VCaP (cell line): ENCODE data around the gene THADA.

ENCODE experiments used
- H3K27ac ChIP-seq: fragments of 450-650 bp; 2 replicates; pipeline ENCODE4 v1.5.1; 2017
- TF ChIP-seq, protein P1 (sequence below): fragments of 450-650 bp; conservative IDR thresholded peaks from 2 replicates; pipeline ENCODE4 v1.5.1; 2017; ENCODE audit warnings: mild to moderate bottlenecking, moderate library complexity

THADA gene

DNA sequence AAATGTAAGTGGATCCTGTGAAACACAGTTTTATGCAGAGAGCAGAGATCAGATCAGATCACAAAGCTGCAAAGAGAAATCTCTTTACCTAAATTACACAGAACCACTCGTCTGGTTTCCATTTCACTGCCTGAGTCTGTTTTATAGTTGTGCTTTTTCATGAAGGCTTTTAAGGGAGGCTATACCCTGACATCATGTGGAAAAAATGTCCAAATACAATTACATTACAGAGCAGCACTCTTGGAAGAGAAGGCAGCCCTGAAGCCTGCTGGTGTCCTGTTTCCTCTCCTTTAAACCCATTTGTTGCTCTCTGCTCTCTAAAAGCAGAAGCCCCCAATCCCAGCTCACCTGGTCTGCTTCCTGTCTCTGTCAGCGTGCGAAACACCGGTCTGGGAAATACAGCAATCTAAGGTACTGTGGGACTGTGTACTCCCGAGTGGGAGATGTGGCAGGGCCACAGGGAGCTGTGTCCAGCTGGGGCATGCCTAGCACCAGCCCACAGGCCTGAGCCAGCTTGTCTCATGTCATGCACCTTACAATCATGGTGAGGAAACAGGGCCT lies 344.6 kb downstream of the THADA start:
- TF ChIP-seq, protein P1, sequence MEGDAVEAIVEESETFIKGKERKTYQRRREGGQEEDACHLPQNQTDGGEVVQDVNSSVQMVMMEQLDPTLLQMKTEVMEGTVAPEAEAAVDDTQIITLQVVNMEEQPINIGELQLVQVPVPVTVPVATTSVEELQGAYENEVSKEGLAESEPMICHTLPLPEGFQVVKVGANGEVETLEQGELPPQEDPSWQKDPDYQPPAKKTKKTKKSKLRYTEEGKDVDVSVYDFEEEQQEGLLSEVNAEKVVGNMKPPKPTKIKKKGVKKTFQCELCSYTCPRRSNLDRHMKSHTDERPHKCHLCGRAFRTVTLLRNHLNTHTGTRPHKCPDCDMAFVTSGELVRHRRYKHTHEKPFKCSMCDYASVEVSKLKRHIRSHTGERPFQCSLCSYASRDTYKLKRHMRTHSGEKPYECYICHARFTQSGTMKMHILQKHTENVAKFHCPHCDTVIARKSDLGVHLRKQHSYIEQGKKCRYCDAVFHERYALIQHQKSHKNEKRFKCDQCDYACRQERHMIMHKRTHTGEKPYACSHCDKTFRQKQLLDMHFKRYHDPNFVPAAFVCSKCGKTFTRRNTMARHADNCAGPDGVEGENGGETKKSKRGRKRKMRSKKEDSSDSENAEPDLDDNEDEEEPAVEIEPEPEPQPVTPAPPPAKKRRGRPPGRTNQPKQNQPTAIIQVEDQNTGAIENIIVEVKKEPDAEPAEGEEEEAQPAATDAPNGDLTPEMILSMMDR: no peak
- no peak overlapping the region for H3K27ac ChIP-seq

DNA sequence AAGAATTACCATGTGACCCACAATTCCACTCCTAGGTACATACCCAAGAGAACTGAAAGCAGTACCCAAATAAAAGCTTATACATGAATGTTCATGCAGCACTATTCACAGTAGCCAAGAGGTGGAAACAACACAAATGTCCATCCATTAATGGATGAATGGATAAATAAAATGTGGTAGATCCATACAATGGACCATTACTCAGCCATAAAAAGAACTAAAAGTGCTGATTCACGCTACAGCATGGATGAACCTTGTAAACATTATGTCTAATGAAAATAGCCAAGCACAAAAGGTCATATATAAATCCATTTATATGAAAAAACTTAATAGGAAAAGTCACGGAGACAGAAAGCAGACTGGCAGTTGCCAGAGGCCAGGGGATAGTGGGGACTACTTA lies 345.8 kb downstream of the THADA start:
- no peak overlapping the region for H3K27ac ChIP-seq
- TF ChIP-seq, protein P1: no peak

DNA sequence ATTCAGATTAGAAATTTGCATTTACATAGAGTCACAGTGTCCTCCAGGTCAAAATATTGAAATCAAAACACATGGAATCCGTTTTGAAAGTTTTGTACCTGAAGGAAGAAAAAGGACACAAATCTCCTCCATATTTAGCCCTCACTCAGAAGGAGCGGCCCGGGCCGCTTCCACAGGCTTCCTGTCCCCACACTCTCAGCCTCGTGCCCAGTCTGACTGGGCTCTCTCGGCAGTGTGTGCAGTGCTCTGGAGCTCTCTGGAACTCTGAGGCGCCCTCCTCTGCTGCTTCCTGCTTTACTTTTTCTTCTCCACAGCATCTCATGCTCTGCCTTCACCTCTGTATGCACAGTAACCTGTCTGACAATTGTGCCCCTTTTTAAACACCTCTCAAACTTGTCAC lies 347.2 kb downstream of the THADA start:
- TF ChIP-seq, protein P1: no peak
- no peak overlapping the region for H3K27ac ChIP-seq

DNA sequence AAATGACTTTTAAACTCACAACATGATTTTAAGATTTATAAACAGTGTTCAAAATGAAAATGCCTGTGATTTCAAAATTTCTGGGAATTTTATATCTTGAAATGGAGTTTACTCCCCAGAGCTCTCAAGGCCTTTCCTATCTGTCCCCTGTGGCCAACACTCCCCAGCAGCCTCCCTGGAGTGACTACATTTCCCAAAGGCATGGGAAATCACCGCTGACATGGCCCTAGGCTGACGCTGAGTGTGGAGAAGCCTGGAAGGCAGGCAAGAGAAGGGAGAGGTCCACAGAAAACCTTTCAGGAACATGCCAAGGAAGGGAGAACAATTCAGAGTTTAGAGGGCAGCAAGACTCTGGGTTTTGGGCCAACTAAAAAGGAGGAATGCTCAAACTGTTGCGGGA lies 349.2 kb downstream of the THADA start:
- TF ChIP-seq, protein P1: no peak
- no peak overlapping the region for H3K27ac ChIP-seq

DNA sequence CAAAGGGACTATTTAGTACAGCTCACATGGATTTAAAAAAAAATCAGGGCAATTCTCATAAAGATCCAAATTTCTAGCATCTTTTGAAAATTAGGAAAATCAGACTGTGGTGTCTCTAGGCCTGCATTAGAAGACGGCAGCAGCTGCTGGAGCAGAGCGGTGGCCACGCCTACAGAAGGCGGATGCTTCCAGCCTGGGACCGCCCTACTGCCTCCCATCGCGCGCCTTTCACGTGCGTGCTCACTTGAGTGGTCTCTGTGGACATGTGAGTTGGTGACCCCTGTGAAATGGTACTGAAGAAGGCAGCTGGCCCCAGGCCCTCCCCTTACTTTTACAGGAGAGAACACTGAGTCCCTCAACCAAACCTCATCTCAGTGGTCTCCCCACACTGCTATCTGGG lies 354.3 kb downstream of the THADA start:
- TF ChIP-seq, protein P1: no peak
- no peak overlapping the region for H3K27ac ChIP-seq

DNA sequence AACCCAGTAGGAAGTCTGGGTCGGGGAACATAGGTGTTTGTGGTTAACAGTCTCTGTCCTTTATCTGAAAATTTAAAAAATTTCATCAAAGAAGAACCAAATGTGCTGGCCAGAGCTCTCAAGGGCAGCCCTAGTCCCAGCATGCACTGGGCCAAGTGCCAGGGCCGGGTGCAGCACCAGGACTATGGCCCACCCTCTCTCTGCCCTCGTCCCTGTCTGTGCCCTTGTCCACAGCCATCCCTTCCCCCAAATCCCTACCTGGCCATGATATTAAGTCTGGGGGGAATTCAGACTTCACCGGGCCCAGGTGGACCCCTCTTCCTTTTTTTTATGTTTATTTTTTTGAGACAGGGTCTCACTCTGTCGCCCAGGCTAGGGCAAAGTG lies 355.1 kb downstream of the THADA start:
- TF ChIP-seq, protein P1: no peak
- H3K27ac ChIP-seq: no peak overlapping the region

DNA sequence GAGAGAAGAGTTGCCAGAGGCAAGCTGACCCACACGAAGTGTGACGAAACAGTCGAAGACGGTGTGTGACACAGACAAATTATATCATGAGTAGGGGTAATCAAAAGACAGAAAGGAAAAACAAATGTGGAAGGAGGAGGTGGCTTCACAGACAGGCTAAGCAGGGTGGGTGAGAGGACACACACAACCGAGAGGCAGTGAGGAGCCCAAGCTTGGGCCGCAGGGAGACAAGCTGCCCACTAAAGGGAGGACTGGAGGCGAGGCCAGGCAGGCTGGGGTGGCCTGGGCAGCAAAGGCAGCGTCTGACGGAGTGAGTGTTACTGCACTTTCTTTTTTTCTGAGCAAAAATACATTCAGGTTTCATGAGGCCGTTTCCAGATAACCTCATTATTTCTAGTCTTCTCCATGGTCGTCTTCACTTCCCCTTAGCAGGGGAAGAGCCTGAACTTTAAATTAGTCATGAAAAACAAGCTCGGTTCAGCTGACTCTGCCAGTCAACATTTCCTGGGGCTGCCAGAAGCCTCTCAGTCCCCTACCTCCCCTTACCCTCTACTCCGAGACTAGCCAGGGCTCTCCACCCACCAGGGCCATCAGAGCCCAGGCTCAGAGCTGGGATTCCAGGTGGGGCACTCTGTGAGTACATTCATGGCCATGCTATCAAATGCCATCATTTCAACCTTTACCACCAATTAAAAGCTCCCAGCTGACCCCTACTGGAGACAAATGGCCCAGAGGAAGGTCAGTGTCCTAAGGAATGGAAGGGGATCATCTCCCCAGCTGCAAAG lies 355.7 kb downstream of the THADA start:
- TF ChIP-seq, protein P1: no peak
- no peak overlapping the region for H3K27ac ChIP-seq
